GM18907 (cell line): Measurements from ENCODE around the gene CNTNAP2.

ENCODE experiments used
- ATAC-seq: cut with Tn5 transposase; IDR thresholded peaks from one replicate; pipeline ENCODE4 v1.9.1; 2021; ENCODE audit warnings: mild to moderate bottlenecking, moderate library complexity; ENCODE audit not compliant: unreplicated experiment

Gene CNTNAP2

GRCh38 chr7:146554556-146554955 lies 438.0 kb downstream of the CNTNAP2 start:
- no peak for ATAC-seq

DNA sequence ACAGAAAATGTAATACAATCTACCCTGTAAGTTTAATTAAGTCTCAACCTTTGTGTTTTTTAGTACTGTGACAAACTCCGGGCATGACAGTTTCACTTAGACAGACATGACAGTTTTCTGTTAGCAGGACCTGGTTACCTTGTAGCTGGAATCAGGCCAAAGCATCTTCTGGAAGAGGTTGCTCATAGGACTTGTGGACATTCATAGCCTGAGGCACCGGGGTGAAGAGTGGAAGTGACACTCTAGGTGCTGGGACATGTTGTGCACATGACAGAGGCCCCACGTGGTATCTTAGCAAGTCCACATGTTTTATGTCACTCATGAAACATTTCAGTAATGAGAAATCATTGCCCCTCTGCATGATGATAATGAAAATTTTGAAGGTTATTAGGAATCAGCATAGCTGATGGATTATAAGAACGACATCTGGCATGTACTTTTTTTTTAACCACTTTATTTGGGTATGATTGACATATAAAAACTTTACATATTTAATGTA lies 441.4 kb downstream of the CNTNAP2 start:
- no peak for ATAC-seq

- no peak for ATAC-seq
Measured at GRCh38 chr7:146565872-146566271, 449.3 kb downstream of the CNTNAP2 start.

GRCh38 chr7:146575903-146576302 lies 459.3 kb downstream of the CNTNAP2 start:
- no peak for ATAC-seq

- ATAC-seq, result no peak
Measured at GRCh38 chr7:146591976-146592375, 475.4 kb downstream of the CNTNAP2 start.

DNA sequence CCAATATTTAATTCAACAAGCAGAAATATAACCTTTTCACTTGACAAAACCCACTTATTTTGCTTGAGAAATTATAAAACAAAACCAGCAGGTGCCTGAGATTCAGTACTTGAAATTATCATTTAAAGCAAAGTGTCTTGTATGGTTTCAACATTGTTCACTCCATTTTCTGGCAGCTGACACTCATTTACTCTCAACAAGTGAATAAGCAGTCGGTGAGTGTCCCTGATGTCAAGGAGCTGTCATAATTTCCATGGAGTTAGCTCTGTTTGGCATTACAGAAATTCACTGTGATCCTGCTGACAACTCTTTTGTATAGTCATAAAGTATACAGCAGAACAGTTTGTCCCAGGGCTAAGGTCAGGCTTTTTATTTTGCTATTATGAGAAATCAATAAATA lies 490.0 kb downstream of the CNTNAP2 start:
- ATAC-seq, result no peak

GRCh38 chr7:146619641-146620040 lies 503.0 kb downstream of the CNTNAP2 start:
- no peak for ATAC-seq

- no peak for ATAC-seq
Measured at GRCh38 chr7:146626912-146627311, 510.3 kb downstream of the CNTNAP2 start.

- no peak for ATAC-seq
Measured at GRCh38 chr7:146635205-146636032, 518.8 kb downstream of the CNTNAP2 start.

DNA sequence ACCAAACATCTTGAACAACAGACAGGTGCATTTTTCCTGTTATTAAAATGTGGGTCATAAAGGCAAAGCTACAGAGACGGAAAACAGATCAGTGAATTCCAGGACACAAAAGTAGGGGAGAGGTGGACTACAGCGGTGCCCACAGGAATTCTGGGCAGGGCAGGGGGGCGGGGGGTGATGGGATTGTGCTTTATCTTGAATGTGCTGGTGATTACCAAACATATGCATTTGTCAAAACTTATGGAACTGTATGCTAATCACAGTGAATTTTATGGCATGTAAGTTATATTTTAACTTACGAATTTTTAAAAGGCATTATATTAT lies 519.4 kb downstream of the CNTNAP2 start:
- ATAC-seq, result no peak

DNA sequence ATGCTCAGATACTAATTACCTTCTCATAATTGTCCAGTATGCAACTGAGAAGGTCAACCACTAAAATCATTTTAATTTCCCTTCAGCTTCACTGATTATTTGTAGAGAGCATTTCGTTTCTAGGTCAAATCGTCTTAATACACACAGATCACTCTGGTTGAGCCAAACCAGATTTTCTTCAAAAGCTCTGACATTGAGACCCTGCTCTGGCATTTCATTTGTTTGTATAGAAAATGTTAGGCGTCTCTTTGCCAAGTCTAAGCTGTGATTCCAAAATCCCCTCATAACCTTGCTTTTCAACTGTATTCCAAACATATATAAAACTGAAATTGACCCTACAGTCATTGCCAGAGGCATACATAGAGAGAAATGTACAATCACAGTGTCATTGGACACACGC lies 520.0 kb downstream of the CNTNAP2 start:
- no peak for ATAC-seq

GRCh38 chr7:146639291-146639690 lies 522.7 kb downstream of the CNTNAP2 start:
- no peak for ATAC-seq

DNA sequence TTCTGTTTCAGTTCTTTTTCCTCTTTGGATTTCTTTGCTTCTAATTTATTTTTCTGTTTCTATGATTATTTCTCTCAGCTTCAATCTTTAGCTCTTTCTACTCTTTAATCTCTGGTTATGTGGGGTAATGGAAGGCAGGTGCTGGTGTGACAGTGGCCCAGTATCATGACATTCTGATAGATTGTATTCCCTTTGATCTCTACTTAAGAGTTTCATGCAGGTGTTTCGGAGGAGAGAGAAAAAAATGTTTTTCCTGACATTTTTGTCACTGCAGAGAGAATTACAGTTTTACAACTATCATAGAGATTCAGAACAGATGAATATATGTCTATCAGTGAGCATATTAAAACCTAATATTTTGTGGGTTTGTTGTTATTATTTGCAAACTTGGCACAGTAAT lies 524.9 kb downstream of the CNTNAP2 start:
- ATAC-seq, result no peak

- ATAC-seq, result no peak
Measured at GRCh38 chr7:146645383-146645976, 528.9 kb downstream of the CNTNAP2 start.

GRCh38 chr7:146647445-146647844 lies 530.8 kb downstream of the CNTNAP2 start:
- ATAC-seq, result no peak

DNA sequence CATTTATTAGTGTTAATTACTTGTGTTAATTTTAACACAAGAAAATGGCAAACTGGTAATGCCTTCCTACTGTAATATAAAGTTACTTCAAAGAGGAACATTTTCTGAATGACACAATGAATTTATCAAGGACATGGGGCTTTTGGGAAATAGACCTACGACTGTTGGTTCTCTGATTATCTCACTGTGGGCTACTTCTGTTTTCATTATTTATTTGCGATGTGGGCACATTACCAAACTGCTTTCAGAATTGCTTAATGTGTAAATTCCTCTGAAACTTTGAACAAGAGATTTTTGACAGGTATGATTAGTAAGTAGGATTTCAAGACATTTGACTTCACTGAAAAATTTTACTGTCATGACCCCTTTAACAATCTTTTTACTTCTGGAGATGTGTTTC lies 535.6 kb downstream of the CNTNAP2 start:
- ATAC-seq, result no peak

GRCh38 chr7:146654048-146654447 lies 537.4 kb downstream of the CNTNAP2 start:
- ATAC-seq, result no peak

DNA sequence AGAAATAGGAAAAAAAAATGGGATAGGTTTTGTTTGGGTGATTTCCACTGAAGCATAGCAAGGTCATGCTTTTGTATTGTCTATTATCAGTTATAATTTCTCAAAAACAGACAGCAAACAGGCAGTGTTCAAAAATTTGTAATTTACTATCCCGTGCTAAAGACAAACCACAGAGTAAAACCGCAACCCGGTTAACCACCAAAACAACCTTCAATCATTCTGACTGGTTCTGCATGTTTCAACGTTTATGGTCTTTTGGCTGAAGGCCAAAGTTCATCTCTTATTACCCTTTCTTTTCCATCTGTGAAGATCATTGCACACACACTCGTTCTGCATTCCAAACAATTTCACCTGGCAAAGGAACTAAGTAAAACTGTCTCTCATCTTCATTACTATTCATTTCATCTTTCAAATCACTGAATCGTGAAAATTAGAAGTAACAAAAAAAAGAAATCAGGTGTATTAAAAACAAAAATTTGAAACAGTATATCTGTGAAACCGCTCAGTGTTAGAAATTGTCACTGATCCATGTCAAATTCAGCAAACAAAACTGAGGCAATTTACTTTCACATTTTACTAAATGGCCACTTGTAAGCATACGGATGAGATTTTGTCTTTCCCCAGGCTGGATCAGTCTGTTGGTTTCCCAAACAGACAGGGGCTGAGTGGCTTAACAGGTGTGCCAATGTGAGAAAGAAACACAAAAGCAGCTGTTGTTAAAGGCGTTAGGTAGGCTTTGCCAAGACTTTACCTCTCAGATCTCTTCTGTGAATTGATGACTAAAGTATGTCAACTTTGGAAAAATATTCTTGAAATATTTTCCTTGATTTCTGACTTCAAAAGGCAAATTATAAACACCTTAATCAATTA lies 539.6 kb downstream of the CNTNAP2 start:
- ATAC-seq, result no peak

DNA sequence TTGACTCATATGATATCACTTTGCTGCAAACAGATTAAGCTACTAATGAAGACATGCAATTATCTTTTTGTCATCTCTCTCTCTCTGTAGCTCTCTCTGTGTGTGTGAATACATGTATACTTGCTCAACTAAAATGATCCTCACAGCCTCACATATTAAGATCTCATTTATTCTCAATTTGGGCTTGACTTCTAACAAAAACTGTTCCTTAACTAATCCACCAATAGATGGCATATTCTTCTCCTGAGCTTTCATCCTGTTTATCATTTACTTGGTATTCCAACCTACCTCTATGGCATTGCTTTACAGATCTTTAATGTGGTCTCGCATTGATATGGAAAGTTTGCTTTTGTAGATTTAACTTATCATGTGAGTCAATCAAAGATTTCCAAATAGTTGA lies 540.4 kb downstream of the CNTNAP2 start:
- no peak for ATAC-seq

GRCh38 chr7:146658604-146659003 lies 542.0 kb downstream of the CNTNAP2 start:
- no peak for ATAC-seq

DNA sequence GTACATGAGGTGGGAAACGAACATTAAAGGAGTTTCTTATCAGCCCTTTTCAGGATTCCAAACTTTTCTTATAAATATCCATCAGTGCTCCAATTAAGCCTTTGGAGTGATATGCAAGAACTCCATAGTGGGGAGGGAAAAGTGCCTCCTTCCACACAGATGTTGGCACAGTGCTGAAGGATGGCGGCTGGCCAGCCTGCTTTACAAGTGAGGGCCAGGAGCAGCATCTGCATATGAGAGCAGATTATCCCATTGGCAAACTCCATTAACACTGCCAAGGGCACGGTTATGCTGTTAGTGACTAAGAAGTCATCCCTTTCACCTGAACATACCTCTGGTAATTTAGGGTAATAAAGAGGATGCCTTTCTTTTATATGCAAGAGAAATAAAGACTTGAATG lies 543.1 kb downstream of the CNTNAP2 start:
- no peak for ATAC-seq

GRCh38 chr7:146660839-146661238 lies 544.2 kb downstream of the CNTNAP2 start:
- ATAC-seq, result no peak
